HEK293 (cell line): ENCODE data around the gene AGAP3.

Source experiments
- CTCF ChIP-seq: fragments of 450-650 bp; formaldehyde crosslinking; IDR thresholded peaks from 2 replicates; pipeline ENCODE4 v1.5.1; 2016; ENCODE audit warnings: missing biosample characterization, missing genetic modification characterization
- KLF8 ChIP-seq: fragments of 450-650 bp; formaldehyde crosslinking; IDR thresholded peaks from 2 replicates; pipeline ENCODE4 v1.5.1; 2016; ENCODE audit warnings: missing biosample characterization, missing genetic modification characterization
- SCRT2 ChIP-seq: fragments of 450-650 bp; formaldehyde crosslinking; IDR thresholded peaks from 2 replicates; pipeline ENCODE4 v1.5.1; 2016; ENCODE audit warnings: missing biosample characterization, missing genetic modification characterization
- ZBTB10 ChIP-seq: fragments of 450-650 bp; formaldehyde crosslinking; IDR thresholded peaks from 2 replicates; pipeline ENCODE4 v1.5.1; 2016; ENCODE audit warnings: missing biosample characterization, missing genetic modification characterization
- ZBTB21 ChIP-seq: fragments of 450-650 bp; formaldehyde crosslinking; IDR thresholded peaks from 2 replicates; pipeline ENCODE4 v1.5.1; 2017; ENCODE audit warnings: missing biosample characterization, missing genetic modification characterization
- ZNF223 ChIP-seq: fragments of 450-650 bp; formaldehyde crosslinking; IDR thresholded peaks from 2 replicates; pipeline ENCODE4 v1.5.1; 2016; ENCODE audit warnings: missing biosample characterization, missing genetic modification characterization
- ZNF311 ChIP-seq: fragments of 450-650 bp; formaldehyde crosslinking; IDR thresholded peaks from 2 replicates; pipeline ENCODE4 v1.5.1; 2017; ENCODE audit warnings: missing biosample characterization, missing genetic modification characterization, borderline replicate concordance
- ZNF426 ChIP-seq: fragments of 450-650 bp; formaldehyde crosslinking; IDR thresholded peaks from 2 replicates; pipeline ENCODE4 v1.5.1; 2017; ENCODE audit warnings: missing biosample characterization, missing genetic modification characterization, mild to moderate bottlenecking, inconsistent platforms, moderate library complexity
- ZNF473 ChIP-seq: fragments of 450-650 bp; formaldehyde crosslinking; IDR thresholded peaks from 2 replicates; pipeline ENCODE4 v1.5.1; 2017; ENCODE audit warnings: missing biosample characterization, missing genetic modification characterization

- TF ChIP-seq ZNF426, result no peak
- TF ChIP-seq ZBTB10, result no peak
- TF ChIP-seq KLF8, result no peak
- no peak for TF ChIP-seq ZNF311 (tag by site-specific recombination)
- TF ChIP-seq SCRT2 (tag by site-specific recombination), result no peak
- no peak for TF ChIP-seq CTCF (tag by site-specific recombination)
- TF ChIP-seq ZNF223 (tag by site-specific recombination), result no peak
- no peak for TF ChIP-seq ZNF473
- no peak for TF ChIP-seq ZBTB21 (tag by site-specific recombination)
These were observed 38.1 kb upstream of the AGAP3 start, which contains the start of gene ASIC3 for GRCh38 chr7:151047976-151048815.
